Progenitor cell of endocrine pancreas (in vitro differentiated cells): Measurements from ENCODE around the gene COL7A1. TPM values are rescaled to one million over a fixed set of nuclear protein-coding genes. Genes with fewer than 3 reads are reported as not detected.

Experiments used
- DNase-seq: peaks from one replicate; pipeline ENCODE4 v3.0.0; 2021; ENCODE audit warnings: low spot score; ENCODE audit not compliant: unreplicated experiment
- H3K27ac Mint-ChIP-seq: 2 replicates; pipeline ENCODE4 v1.8.0; 2021; ENCODE audit warnings: mild to moderate bottlenecking, moderate library complexity, mixed read lengths
- H3K27me3 Mint-ChIP-seq: 2 replicates; pipeline ENCODE4 v1.8.0; 2021; ENCODE audit warnings: mixed read lengths
- H3K36me3 Mint-ChIP-seq: 2 replicates; pipeline ENCODE4 v1.8.0; 2022; ENCODE audit warnings: mixed read lengths; ENCODE audit not compliant: insufficient read depth
- H3K4me1 Mint-ChIP-seq: 2 replicates; pipeline ENCODE4 v1.8.0; 2021; ENCODE audit warnings: low read depth, mixed read lengths
- H3K4me3 Mint-ChIP-seq: 2 replicates; pipeline ENCODE4 v1.8.0; 2021; ENCODE audit warnings: low read depth, mild to moderate bottlenecking, moderate library complexity, mixed read lengths
- H3K9me3 Mint-ChIP-seq: 2 replicates; pipeline ENCODE4 v1.8.0; 2021; ENCODE audit warnings: low read depth, mixed read lengths
- CTCF ChIP-seq: fragments of 200-600 bp; sonication (generic); IDR thresholded peaks from one replicate; pipeline ENCODE4 v1.5.0; 2021; ENCODE audit warnings: antibody characterized with exemption, mild to moderate bottlenecking; ENCODE audit not compliant: unreplicated experiment
- total RNA-seq: library from RNA; stranded (reverse); gene quantifications from 2 replicates; pipeline ENCODE4 v1.2.1, GENCODE V29; 2021

The COL7A1 gene
- total RNA-seq, 1 donor from 2014 or later, result 38.4 TPM

- peaks cover 6% of the 10 kb centered on the region for H3K36me3 Mint-ChIP-seq
- peaks cover 15% of the 10 kb centered on the region for H3K4me1 Mint-ChIP-seq
- TF ChIP-seq CTCF, result no peak
- H3K27me3 Mint-ChIP-seq, result peaks cover 12% of the 10 kb centered on the region
- DNase-seq, result no peak
- peak overlapping the region; percentile 74 for H3K4me3 Mint-ChIP-seq
- H3K9me3 Mint-ChIP-seq, result no peaks in the 10 kb centered on the region
- peak overlapping the region; percentile 73 for H3K27ac Mint-ChIP-seq
Observed at GRCh38 chr3:48636149-48636655, 41.1 kb upstream of the COL7A1 start.

GRCh38 chr3:48635222-48636021, 40.3 kb upstream of the COL7A1 start, which contains the start of gene SLC26A6:
Gene SLC26A6 (minus strand): TSS chr3:48635461. CDS start chr3:48635393, 68 bp downstream.
- peak within 1 kb of the TSS; percentile 74 for H3K4me3 Mint-ChIP-seq

GRCh38 chr3:48634661-48635221, 39.6 kb upstream of the COL7A1 start:
- H3K27ac Mint-ChIP-seq, result no peak overlapping the region
- no peak for TF ChIP-seq CTCF
- peaks cover 8% of the 10 kb centered on the region for H3K36me3 Mint-ChIP-seq
- peaks cover 15% of the 10 kb centered on the region for H3K4me1 Mint-ChIP-seq
- peak overlapping the region; percentile 74 for H3K4me3 Mint-ChIP-seq
- no peaks in the 10 kb centered on the region for H3K9me3 Mint-ChIP-seq
- H3K27me3 Mint-ChIP-seq, result peaks cover 12% of the 10 kb centered on the region
- no peak for DNase-seq

More at GRCh38 chr3:48635222-48636021, 40.3 kb upstream of the COL7A1 start, which contains the start of gene SLC26A6:
- H3K4me1 Mint-ChIP-seq, result peaks cover 15% of the 10 kb centered on the region
- peak; percentile 56 for TF ChIP-seq CTCF
- peak; percentile 96 for DNase-seq
- H3K9me3 Mint-ChIP-seq, result no peaks in the 10 kb centered on the region
- peaks cover 6% of the 10 kb centered on the region for H3K36me3 Mint-ChIP-seq
- peak within 1 kb of the TSS; percentile 84 for H3K27ac Mint-ChIP-seq
- H3K27me3 Mint-ChIP-seq, result peaks cover 12% of the 10 kb centered on the region

- no peak for TF ChIP-seq CTCF
- Mint-ChIP-seq H3K9me3 (no peaks in the 10 kb centered on the region), H3K27me3 (peaks cover 9% of the 10 kb centered on the region), H3K36me3 (peaks cover 10% of the 10 kb centered on the region), H3K4me3 (peak overlapping the region; percentile 74), H3K27ac (no peak overlapping the region), H3K4me1 (peaks cover 15% of the 10 kb centered on the region)
- DNase-seq, result no peak
Observed at GRCh38 chr3:48633743-48634142, 38.6 kb upstream of the COL7A1 start.

- no peaks in the 10 kb centered on the region for H3K9me3 Mint-ChIP-seq
- no peak for DNase-seq
- H3K4me1 Mint-ChIP-seq, result peaks cover 15% of the 10 kb centered on the region
- no peak overlapping the region for H3K27ac Mint-ChIP-seq
- H3K27me3 Mint-ChIP-seq, result peaks cover 9% of the 10 kb centered on the region
- H3K4me3 Mint-ChIP-seq, result no peak overlapping the region
- H3K36me3 Mint-ChIP-seq, result peaks cover 9% of the 10 kb centered on the region
- no peak for TF ChIP-seq CTCF
Observed at GRCh38 chr3:48633256-48633655, 38.1 kb upstream of the COL7A1 start.
